ENCODE results near the gene GRK2.

DNA sequence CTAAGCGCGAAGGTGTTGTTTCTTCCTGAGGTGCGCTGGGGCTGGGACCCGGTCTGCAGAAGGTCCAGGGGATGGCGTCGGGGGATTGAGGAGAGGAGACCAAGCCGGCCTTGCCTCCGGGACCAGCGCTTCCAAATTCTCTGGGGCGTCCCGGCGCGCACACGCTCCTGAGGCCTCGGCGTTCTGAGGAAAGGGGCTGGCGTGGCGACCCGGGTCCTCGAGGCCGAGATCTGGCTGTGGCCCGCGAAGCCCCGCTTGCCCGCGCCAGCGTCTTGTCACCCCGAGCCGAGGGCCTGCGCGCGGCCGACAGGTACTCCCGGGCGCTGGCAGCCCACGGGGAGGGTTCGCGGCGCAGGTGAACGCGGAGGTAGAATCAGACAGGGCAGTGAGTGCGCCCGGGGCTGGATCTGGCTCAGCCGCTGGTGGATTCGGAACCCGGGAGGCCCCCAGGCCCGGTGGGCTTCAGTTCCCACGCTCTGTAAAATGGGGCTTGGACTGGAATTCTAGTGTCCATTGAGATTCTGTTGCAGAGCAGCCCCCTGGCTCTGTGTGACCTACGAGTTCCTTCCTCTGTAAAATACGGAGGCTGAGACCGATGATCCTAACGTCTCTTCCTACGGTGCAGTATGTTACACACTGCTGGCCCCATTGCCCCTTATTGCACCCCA lies 51.7 kb downstream of the GRK2 start:
- TF ChIP-seq TAF1 (IDR thresholded peaks at IDR 0.05; ENCODE audit: low read depth, low read length) (no peak), POLR2AphosphoS5 (IDR thresholded peaks at IDR 0.05; ENCODE audit: low read depth, low read length) (no peak), POLR2A (IDR thresholded peaks at IDR 0.05; ENCODE audit: low read depth, low read length) (no peak)
